Measurements from ENCODE around the gene SLC16A10. TPM values are rescaled to one million over a fixed set of nuclear protein-coding genes. Genes with fewer than 3 reads are reported as not detected.

The SLC16A10 gene
- total RNA-seq, 4 donors from 2014 or later: 1.1 to 70.5 (median 19.6) TPM

- no peak for DNase-seq (ENCODE audit: low spot score)
- TF ChIP-seq CTCF (IDR thresholded peaks at IDR 0.05): no peak
- ATAC-seq (ENCODE audit: low FRiP score): no peak
These were observed 75.2 kb downstream of the SLC16A10 start for GRCh38 chr6:111162504-111162903.

GRCh38 chr6:111171577-111172400 is 84.5 kb downstream of the SLC16A10 start:
- ATAC-seq (ENCODE audit: low FRiP score) (no peak), DNase-seq (ENCODE audit: low spot score) (no peak)
- no peak for TF ChIP-seq CTCF (IDR thresholded peaks at IDR 0.05)

DNA sequence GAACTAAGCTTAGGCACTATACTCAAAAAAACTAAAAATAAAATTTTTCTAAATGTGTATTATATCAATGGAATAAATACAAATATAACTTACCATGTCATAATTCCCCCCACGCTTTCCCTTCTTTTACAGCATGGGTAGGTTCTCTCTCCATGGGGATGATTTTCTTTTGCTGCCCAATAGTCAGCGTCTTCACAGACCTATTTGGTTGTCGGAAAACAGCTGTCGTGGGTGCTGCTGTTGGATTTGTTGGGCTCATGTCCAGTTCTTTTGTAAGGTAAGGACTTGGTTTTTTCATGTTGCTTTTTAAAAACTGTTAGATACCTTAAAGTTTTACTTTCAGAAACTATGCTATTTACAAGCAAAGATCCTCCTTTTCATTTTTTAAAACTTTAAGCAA is 85.3 kb downstream of the SLC16A10 start:
- no peak for ATAC-seq (ENCODE audit: low FRiP score)
- TF ChIP-seq CTCF (IDR thresholded peaks at IDR 0.05): no peak
- DNase-seq (ENCODE audit: low spot score): no peak

DNA sequence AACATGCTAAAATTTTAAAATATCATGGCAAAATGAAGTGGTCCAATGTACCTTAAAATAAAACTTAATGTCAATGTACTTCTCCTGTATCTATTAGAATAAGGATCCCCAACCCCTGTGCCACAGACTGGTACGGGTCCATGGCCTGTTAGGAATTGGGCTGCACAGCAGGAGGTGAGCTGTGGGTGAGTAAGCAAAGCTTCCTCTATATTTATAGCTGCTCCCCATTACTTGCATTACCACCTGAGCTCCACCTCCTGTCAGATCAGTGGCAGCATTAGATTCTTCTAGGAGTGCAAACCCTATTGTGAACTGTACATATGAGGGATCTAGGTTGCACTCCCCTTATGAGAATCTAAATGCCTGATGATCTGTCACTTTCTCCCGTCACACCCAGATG is 86.0 kb downstream of the SLC16A10 start:
- no peak for TF ChIP-seq CTCF (IDR thresholded peaks at IDR 0.05)
- ATAC-seq (ENCODE audit: low FRiP score): no peak
- no peak for DNase-seq (ENCODE audit: low spot score)

DNA sequence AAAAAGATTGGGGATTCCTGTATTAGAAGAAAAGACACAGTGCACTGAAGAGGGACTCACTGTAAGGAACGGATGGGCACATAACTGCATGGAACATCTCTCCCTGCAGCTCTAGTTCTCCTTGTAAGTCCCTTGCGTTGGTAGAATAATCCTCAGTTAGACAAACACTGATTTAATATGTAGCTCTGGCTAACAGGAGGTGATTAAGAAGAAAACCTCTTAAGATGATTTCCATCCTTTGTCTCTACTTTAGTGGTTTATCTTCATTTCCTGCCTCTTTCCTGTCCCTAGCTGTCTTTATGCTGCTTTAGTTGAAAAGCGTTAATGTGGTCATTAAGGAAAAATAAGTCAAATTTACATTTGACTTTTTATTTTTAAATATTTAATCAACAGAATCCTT is 86.6 kb downstream of the SLC16A10 start:
- no peak for ATAC-seq (ENCODE audit: low FRiP score)

DNA sequence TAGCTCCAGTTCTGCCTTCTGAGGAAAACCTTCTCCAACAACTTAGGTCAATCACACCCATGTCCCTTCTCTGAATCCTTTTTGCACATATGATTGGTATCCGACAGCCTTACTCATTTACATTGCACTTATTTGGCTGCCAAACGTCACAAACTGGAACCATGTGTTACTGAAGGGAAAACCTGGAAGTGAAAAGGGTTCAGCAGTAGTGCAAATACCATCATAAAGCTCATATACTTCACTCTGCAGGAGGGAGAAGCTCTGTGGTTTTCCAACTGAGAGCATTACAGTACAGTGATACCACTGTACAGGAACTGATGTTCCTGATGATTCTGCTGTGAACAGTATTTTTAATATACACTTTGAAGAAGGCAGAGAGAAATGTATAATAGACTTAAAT is 87.8 kb downstream of the SLC16A10 start:
- no peak for TF ChIP-seq CTCF (IDR thresholded peaks at IDR 0.05)
- ATAC-seq (ENCODE audit: low FRiP score) (no peak), DNase-seq (ENCODE audit: low spot score) (no peak)

More for the DNA sequence above, 86.6 kb downstream of the SLC16A10 start:
- no peak for DNase-seq (ENCODE audit: low spot score)
- no peak for TF ChIP-seq CTCF (IDR thresholded peaks at IDR 0.05)
